NCI-H2171 (cell line): ENCODE data around the gene SLC5A2.
"Not testable (repeated sequence)": the region's sequence is repeated elsewhere in the genome, so short reads cannot be mapped to it uniquely, and the experiment has no call there.

Experiments used
- DNase-seq: peaks from one replicate; lab custom pipeline; 2025; lab: John Stamatoyannopoulos, UW

SLC5A2 gene

GRCh38 chr16:31529108-31529936, 46.4 kb downstream of the SLC5A2 start:
- no peak for DNase-seq

DNA sequence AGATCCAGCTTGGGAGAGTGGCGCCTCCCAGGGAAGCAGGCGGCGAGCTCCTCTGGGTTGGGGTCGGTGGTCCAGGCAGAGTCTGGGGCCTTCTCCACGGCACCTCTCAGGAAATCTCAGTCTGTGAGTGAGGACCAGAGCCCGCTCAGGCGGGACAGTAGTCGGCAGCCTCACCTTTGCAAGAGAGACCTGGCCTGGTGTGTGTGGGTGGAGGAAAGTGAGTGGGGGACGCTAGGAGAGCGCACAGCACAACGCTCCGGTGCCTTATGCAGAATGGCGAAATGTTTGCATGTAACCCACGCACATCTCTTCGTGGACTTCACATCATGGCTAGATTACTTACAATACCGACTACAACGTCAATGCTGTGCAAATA, 47.0 kb downstream of the SLC5A2 start:
- DNase-seq, result no peak

- no peak for DNase-seq
Observed at GRCh38 chr16:31530405-31530804, 47.5 kb downstream of the SLC5A2 start.

DNA sequence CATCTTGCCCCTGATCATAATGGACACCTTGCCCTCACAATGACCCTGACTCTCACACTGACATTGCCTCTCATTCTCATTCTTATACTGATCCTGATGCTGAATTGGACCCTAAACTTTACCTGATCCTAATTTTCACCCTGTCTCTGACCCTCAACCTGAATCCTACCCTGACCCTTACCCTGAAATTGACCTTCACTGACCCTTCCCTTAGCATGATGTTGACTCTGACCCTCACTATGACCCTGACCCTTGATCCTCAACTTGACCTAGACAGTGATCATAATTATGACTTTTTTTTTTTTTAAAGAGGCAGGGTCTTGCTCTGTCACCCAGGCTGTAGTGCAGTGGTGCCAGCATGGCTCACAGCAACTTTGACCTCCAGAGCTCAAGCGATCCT, 48.2 kb downstream of the SLC5A2 start:
- DNase-seq, result no peak

GRCh38 chr16:31532120-31532519, 49.2 kb downstream of the SLC5A2 start:
- DNase-seq, result no peak

GRCh38 chr16:31532896-31533295, 50.0 kb downstream of the SLC5A2 start:
- DNase-seq, result no peak

DNA sequence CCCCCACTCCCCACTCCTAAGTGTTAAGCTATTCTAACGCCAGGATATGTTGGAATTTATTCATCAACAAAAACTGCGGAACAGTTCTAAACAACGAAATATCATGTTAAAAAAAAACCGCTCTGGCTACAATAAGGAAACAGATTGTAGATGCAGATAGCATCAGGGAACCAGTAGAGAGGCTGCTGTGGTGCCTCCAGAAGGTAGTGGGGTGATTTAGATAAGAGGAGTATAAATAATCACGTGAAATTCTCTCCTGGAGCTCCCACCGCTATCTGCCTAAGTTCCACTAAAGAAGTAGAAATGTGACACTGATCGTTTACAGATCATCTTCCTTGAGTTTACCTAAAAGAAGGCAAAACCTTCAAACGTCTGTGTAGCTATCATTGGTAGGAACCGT, 52.8 kb downstream of the SLC5A2 start:
- no peak for DNase-seq

DNA sequence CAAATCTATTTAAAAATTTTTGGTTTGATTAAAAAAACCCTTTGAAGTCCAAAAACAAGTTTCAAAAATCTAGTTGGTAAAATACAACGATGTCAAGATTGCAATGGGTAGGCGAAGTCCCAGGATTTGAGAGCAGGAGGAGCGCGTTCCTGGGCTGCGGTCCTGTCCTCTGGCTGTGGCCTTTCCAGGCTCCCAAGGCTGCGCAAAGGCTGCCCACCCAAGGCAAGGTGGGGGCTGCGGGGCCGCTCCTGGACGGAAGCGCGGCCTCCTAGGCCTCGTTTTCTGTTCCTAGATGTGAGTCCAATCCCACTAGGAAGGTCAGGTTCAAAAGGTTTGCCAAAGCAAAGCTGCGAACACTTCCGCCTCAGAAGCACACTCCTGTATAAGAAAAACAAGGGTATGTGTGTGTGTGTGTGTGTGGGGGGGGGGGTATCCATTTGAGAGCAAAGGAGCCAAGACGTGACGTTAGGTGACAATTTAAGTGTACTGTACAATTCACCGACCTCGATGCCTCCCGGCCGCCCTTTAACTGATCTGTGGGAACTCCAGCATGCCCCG, 54.0 kb downstream of the SLC5A2 start:
- DNase-seq, result no peak

- DNase-seq, result no peak
Observed at GRCh38 chr16:31537362-31538242, 54.7 kb downstream of the SLC5A2 start.

GRCh38 chr16:31538243-31538598, 55.3 kb downstream of the SLC5A2 start:
- DNase-seq, result not testable (repeated sequence)

DNA sequence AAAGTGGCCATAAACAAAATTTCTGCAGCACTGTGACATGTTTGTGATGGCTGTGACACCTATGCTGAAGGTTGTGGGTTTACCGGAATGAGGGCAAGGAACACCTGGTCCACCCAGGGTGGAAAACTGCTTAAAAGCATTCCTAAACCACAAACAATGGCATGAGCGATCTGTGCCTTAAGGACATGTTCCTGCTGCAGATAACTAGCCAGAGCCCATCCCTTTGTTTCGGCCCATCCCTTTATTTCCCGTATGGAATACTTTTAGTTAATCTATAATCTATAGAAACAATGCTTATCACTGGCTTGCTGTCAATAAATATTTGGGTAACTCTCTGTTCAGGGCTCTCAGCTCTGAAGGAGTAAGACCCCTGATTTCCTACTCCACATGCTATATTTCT, 56.8 kb downstream of the SLC5A2 start:
- DNase-seq, result not testable (repeated sequence)
